Amygdala (tissue), 56 donors: ENCODE data around the gene RNF125.

ENCODE experiments used
- DNase-seq, 56 donors: peaks; one replicate each; lab custom pipeline; 2025; lab: John Stamatoyannopoulos, UW

Gene RNF125

DNA sequence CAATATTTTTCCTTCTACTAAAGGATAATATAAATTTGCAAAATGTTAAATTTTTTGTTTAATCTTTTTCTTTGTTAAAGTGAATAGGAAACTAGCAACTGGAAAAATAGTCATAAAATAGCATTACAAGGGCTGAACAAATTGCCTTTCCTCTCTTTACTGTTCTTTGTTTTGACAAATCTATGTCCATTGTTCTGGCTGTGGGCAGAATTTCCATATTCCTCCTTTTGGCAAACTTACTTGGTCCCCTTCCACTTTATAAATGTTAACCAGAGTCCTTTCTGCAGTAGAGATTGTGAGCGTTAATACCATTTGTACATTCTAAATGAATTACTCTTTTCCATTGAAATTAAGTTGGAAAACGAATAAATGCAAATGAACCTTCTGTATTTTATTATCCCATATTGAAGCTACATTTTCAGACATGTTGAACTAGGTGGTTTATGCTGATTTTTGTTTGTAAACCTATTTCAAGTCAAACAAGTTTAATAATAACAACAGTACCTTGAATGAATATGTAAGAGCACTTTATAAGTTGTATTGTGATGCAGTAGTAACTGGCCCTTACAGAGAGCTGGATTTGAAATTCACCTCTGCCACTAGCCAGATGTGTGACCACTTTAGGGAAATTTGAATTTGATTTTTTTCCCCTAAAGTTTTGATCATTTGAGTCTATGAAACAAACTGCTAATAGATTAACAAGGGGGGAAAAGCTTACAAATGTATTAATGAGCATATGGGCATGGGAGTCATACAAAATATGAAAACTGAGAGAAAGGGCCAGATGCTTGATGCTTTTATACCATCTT, 3.3 kb downstream of the RNF125 start:
- peak in 4 of 56 donors; percentile 2 to 38 (median 12) for DNase-seq

DNA sequence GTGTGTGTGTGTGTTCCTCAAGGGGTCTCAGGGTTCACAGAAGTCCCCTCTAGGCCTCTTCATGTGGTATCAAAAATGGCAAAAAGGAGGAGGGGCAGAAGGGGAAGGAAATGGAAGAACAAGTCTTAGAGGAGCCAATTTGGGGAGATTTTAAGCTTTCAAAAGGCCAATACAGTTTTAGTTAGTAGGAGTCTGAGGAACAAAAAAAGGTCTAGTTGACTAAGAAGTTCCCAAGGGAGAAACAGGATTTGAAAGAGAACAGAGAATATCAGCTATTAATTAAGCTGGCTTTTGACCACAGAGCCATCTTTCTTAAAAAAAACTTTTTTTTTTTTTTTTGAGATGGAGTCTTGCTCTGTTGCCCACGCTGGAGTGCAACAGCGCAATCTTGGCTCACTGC, 7.1 kb downstream of the RNF125 start:
- no peak for DNase-seq

DNA sequence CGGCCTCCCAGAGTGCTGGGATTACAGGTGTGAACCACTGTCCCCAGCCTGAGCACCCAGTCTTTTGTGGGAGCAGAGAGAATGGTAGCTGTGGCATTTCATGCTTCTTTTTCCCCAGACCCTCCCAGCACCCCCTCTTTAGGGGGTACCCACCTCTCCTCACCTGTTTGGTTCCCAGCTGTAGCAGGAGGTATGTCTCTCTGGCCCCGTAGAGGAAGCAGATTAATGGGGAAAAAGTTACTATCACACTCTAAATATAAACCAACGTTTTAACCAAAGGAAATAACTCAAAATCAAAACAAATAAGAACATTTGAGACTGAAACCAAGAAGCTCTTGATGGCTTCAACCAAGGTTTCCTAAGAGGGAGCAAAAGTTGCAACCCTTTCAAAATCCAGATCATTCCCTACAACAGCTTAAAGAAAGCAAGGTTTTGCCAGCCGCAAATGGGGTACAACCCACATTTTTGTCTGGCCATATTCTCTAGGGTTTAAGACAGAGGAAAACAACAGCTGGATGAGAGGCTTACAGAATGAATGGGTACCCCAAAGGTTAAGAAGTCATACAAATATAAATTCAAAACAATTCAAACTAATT, 8.0 kb downstream of the RNF125 start:
- DNase-seq: no peak

DNA sequence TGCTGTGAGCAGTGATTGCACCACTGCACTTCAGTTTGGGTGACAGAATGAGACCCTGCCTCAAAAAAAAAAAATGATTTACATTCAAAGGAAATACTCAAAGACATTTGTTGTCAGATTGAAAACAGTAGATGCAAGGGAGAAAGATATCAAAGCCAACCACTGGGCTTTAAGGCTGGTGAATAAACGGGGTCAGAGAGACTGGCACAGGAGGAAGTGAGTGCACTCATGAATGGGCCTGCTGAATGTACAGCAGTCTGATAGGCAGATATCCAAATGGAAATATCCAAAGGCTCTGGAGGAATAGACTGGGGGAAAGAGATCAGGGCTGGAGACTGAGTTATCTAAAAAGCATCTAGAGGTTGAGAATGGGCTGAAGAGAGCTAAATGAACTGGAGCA, 10.9 kb downstream of the RNF125 start:
- no peak for DNase-seq

DNA sequence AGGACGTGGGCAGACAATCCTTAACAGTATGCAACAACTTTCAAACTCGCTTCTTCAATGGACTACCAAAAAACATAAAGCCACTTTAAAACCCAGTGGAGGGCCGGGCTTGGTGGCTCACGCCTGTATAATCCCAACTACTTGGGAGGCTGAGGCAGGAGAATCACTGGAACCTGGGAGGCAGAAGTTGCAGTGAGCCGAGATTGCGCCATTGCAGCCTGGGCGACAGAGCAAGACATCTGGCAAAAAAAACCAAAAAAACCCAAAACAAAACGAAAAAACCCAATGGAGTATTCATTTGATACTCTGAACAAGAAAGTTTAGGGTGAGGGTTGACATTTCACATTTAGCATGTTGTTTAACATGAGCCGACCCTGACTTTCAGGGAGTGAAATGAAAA, 14.0 kb downstream of the RNF125 start:
- DNase-seq: no peak

DNA sequence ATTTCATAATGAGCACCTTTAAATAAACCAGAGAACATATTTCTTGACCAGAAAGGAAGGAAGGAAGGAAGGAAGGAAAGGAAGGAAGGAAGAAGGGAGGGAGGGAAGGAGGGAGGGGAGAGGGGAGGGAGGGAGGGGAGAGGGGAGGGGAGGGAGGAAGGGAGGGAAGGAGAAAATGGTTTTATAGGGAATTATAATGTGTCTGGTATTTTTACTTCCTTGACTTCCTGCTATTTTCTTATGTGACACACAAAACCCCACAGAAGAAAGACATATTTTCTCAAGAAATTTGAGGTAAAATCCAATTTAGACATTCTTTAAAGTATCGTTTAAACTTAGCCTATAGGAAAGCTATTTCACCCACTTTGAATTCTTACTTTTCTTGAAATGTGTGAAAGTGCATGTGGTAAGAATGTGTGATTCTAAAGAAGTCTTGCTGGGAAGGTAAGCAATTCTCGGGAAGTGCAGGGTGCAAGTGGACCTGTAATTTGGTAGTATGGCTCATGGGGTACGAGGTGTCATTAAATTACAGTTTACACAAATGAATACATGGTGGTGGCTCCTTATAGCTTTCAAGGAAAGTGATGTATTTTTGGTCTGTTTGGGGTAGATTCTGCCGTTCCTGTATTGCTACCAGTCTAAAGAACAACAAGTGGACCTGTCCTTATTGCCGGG, 18.0 kb downstream of the RNF125 start:
- DNase-seq: no peak

DNA sequence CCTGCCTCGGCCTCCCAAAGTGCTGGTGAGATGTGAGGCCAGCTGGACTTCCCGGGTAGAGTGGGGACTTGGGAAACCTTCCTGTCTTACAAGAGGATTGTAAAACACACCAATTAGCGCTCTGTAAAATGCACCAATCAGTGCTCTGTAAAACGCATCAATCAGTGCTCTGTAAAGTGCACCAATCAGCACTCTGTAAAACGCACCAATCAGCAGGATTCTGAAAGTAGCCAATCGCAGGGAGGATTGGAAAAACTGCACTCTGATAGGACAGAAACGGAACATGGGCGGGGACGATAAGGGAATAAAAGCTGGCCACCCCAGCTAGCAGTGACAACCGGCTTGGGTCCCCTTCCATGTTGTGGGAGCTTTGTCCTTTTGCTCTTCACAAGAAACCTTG, 19.0 kb downstream of the RNF125 start:
- DNase-seq: no peak

DNA sequence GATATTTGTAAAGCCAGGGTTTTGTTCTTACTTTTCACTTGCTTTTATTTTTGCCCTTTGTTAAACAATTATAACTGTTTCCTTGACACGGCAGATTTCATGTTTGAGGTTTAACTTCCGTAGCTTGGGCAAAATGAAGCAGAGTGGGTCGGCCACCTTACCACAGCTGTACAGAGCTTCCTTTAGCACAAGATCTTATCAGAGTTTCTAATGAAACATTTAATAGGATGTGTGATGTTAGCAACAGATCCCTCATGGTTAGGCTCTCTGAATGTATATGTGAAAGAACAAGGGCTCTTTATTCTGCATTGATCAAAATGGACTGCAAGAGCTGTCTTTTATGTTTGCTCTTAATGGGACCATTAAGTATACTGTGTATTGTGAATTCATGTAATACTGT, 22.3 kb downstream of the RNF125 start:
- no peak for DNase-seq

DNA sequence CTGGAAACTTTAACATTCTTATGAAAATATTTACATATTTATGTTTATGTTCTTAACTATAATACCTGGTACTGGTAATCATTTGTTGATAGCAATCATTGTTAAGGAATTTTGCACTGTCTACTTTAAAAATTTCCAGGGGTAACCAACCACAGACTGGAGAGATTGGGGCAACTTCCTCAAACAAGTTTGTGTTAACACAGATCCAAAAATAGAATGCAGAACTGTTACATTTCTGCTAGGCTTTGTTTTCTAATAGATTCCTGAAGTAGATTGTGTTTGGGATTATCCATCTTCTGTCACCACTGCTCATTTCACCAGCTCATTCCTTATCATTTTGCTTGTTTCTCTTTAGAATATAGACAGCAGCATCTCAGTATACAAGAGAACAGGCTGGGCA, 23.7 kb downstream of the RNF125 start:
- no peak for DNase-seq

DNA sequence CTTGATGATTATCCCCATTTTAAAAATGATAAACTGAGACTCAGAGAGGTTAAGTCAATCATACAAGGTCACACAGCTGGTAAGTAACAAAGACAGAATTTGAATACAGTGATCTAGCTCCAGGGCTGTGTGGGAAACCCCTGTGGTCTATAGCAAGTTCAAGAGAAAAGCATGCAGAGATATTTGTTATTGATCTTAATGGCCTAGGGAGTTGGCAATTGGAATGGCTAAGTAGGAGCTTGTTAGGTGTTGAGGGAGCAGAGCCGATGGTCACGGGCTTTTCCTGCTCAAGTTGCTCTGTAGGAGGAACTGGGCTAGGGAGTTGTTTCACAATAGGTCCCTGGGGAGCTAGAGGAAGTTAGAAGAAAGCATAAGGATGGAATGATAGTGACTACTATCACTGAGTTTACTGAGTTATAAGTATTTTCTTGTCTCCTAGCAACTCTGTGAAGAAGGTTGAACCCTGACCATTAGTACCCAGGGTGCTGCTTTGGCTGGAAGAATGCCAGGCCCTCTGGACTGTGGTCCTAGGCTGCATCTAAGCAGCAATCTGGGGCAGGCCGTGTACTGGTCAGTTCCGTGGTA, 30.0 kb downstream of the RNF125 start:
- peak in 6 of 56 donors; percentile 1 to 27 (median 2) for DNase-seq

DNA sequence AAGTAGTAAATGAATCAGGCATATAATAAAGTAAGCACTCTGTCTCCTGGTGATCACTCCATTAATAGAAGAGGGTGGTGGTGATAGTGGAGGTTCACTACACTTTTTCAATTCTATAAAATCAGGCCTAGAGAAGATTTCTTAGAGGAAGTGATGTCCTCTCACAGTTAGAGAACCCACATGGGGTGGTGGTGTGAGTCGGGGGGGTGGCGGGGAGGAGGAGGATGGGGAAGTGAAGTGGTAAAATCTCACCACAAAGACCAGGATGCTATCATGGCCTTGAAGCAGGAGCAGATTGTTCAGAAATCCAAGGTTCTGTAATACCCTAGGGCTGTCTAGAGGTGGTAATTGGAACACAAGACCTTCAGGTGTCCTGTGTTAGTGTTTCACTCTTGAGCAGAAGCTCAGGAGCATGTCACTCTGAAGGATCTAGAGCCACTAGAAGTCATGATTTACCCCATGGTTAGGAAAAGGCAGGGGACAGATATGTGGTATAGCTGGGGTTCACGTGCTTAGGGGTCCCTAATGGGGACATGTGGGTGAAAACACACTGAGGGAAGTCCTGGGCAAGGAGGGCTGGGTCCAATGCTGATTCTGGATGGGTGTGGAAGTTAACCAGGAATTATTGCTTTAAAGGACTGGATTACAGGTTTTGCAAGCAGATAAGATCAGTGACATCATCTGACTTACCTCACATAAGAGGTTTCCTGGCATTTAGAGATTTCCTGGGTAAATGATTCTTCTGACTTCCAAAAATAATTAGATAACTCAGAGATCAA, 31.0 kb downstream of the RNF125 start:
- peak in 10 of 56 donors; percentile 1 to 39 (median 3) for DNase-seq

DNA sequence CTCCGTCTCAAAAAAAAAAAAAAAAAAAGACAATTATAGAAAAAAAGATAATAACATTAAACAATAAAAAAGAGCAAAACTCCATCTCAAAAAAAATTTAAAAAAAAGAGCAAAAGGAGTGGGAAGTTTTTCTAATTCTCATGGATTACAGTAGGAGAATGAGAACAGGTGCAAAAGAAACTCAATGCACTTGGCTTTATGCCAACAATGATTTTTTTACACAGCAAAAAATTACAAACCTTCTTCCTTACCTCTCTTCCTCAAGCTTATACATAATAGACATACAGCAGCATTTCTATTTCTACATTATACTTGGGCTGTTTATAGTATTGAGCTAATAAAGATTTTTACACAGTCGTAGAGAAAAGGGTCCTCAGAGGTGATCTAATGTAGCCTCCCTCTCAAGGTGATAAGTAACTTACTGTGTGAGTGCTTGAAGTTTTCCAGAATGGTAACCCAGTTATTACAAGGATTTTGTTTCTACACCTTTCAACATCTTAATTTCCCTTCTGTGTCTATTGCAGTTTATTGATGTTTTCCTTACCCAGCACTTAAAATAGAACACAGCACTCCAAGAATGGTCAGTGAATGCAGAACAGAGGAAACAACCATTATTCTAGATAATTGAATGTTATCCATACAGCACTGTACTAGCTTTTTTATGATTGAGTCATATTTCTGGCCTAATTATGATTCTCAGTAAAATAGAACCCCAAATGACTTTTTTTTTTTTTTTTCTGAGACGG, 38.2 kb downstream of the RNF125 start:
- no peak for DNase-seq

DNA sequence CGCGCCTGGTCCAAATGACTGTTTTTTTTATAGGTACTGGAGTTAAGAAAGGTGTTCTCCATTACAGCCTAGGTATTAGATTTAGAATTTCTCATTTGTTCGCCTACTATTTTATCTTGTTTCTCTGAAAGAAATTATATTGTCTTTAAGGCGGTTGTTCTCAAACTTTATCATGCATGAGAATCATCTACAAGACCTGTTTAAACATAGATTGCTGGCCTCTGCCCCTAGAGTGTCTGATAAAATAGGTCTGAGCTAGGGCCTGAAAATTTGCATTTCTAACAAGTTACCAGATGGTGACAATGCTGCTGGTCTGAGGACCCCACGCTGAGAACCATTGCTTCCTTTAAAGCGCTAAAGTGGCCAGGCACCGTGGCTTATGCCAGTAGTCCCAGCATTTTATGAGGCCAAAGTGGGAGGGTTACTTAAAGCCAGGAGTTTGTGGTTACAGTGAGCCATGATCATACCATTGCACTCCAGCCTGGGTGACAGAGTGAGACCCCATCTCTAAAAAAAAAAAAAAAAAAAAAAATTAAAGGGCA, 39.1 kb downstream of the RNF125 start:
- DNase-seq: no peak

DNA sequence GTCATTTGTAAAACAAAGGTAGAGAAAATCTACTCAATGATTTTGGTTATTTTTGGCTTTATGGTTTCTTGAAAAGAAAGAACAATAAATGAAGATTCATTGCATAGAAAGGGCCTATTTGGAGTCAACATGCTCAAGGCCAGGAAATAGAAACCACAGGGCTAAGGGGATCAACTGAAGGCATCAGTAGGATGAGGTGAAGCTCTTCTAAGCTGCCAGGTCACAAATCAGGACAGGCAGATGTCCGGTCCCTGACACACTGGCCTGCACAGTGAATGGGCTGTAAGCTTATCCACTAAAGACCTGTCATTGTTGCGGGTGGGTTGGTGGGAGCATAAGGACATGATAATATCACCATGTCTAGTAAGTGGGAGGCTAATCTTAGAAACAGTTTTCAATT, 41.4 kb downstream of the RNF125 start:
- DNase-seq: no peak

DNA sequence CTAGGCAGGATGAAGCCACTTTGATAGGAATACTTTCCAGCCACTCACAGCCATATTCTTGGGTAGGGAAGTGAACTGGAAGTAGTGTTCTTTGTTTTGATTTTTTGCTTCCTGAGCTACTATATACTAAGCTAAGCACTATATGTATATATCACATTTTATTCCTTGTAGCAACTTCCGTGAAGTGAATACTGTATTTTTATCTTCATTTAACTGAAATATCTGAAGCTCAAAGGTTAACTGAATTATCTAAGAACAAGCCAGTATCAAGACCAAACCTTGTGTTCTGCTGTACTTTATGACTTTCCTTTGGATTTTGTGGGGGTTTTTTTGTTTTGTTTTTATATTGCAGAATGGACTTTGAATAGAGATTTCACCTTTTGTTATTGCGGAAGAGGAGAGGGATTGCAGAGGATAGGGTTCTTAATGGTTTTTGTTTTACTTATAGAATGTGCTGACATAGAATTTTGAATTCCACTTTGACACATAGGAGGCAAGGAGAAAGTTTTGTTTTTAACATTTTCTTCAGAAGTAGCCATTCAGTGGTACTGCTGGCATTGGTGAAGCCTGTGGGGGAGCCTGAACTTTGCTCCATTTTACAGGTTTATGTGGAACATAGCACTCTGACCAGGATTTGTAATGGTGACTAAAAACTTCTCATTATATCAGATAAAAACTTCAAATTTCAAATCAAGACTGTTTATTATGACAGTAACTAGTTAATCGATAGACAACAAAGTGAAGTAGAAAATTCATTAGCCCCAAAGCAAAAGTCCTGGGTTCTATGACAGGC, 48.9 kb downstream of the RNF125 start:
- no peak for DNase-seq

DNA sequence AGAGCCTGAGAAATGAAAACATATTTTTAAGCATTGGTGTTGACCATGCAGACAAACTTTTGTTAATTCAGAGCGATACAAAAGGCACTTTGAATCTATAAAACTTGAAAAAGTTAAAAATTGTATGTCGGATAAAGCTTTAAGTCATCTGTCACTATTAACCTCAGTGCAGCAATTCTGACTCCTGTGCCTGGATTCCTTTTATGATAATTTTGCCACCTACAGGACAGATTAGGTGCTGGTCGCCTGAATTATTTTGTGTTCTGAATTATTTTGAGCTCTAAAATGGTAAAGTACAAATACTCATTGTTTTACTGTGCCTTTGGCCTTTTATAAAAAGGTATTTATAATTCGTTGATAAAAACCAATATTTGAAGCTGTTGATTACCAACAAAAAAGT, 53.7 kb downstream of the RNF125 start:
- no peak for DNase-seq

DNA sequence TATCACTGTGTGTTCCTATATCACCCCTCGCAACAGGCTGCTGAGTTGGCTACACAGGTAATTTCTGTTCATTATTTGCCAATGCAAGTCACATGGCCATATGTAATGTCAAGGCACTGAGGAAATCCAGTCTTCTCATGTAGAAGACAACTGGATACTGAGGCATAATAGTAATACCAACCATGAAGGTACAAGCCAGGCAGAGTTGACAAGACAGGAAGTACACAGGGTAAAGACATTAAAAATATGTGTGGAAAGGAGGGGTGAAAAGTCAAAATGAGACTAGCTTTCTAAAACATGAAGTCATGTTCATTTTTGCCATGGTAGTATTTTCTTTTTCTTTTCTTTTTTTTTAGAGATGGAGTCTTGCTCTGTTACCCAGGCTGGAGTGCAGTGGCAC, 55.6 kb downstream of the RNF125 start:
- no peak for DNase-seq

DNA sequence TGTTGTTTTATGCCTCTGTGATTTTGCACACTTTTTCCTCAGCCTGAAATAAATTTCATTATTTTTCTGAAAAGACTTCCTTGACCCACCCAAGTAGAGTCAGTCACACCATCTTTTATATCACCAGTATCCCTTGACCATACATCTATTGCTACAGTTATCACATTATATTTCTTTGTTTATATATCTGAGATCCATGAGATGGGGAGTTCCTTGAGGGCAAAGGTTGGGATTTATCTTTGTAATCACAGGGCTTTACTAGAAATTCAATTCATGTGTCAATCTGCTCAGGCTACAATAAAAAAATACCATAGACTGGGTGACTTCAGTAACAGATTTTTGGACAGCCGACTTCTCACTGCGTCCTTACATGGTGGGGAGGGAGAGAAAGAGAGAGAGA, 60.2 kb downstream of the RNF125 start:
- no peak for DNase-seq

DNA sequence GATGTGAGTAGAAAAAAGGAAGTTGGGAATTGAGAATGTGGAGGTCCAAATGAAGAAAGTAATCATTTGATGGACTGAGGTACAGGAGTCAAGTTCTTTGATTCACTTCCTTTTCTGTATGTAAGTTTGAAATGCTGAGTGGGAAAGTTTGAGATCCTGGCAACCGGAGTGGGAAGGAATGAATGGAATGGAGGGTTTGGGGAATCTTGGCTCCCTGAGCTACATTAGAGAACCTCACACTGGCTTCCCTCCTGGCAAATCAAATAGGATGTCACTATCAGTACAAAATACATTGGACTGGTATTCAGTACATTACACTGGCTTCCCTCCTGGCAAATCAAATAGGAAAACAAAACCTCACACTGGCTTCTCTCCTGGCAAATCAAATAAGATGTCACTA, 63.3 kb downstream of the RNF125 start:
- no peak for DNase-seq
